Measurements from ENCODE around the gene HPX. TPM values are rescaled to one million over a fixed set of nuclear protein-coding genes. Genes with fewer than 3 reads are reported as not detected.

Gene HPX
- total RNA-seq, 1 donor from 2014 or later: 1.7 TPM

- Mint-ChIP-seq H3K27me3 (ENCODE audit: low read depth, unreplicated experiment) (no peaks in the 10 kb centered on the region), H3K9me3 (ENCODE audit: unreplicated experiment) (no peaks in the 10 kb centered on the region), H3K36me3 (ENCODE audit: low read depth, unreplicated experiment) (peaks cover 13% of the 10 kb centered on the region), H3K4me3 (ENCODE audit: unreplicated experiment) (peak within 1 kb of the TSS; percentile 93), H3K4me1 (ENCODE audit: low read depth, unreplicated experiment) (peaks cover 11% of the 10 kb centered on the region), H3K27ac (ENCODE audit: unreplicated experiment) (peak within 1 kb of the TSS; percentile 96)
- Histone ChIP-seq H3K9me3 (ENCODE audit: insufficient read depth, low read depth, low read length) (no peaks in the 10 kb centered on the region), H3K36me3 (ENCODE audit: insufficient read depth, low read length) (peaks cover 13% of the 10 kb centered on the region), H3K4me2 (ENCODE audit: low read length) (peak within 1 kb of the TSS; percentile 99), H3K4me1 (ENCODE audit: insufficient read depth, low read length) (peaks cover 15% of the 10 kb centered on the region), H3K79me2 (ENCODE audit: insufficient read depth, low read length) (peaks cover 39% of the 10 kb centered on the region), H4K20me1 (ENCODE audit: insufficient read depth, low read length) (peaks cover 30% of the 10 kb centered on the region), H2AFZ (ENCODE audit: low read depth, low read length) (peak within 1 kb of the TSS; percentile 90), H3K4me3 (ENCODE audit: insufficient read depth, low read depth, low read length) (peak within 1 kb of the TSS; percentile 93), H3K9ac (ENCODE audit: low read length) (peak within 1 kb of the TSS; percentile 93), H3K27me3 (ENCODE audit: insufficient read depth, low read length) (no peaks in the 10 kb centered on the region), H3K27ac (ENCODE audit: low read depth, low read length) (peak within 1 kb of the TSS; percentile 81)
- TF ChIP-seq, protein P1, sequence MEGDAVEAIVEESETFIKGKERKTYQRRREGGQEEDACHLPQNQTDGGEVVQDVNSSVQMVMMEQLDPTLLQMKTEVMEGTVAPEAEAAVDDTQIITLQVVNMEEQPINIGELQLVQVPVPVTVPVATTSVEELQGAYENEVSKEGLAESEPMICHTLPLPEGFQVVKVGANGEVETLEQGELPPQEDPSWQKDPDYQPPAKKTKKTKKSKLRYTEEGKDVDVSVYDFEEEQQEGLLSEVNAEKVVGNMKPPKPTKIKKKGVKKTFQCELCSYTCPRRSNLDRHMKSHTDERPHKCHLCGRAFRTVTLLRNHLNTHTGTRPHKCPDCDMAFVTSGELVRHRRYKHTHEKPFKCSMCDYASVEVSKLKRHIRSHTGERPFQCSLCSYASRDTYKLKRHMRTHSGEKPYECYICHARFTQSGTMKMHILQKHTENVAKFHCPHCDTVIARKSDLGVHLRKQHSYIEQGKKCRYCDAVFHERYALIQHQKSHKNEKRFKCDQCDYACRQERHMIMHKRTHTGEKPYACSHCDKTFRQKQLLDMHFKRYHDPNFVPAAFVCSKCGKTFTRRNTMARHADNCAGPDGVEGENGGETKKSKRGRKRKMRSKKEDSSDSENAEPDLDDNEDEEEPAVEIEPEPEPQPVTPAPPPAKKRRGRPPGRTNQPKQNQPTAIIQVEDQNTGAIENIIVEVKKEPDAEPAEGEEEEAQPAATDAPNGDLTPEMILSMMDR (IDR thresholded peaks at IDR 0.05; ENCODE audit: insufficient read depth, low read depth, low read length): peak; percentile 25
- no peak for TF ChIP-seq EZH2 (IDR thresholded peaks at IDR 0.05; ENCODE audit: insufficient read depth, low read length)
- peak; percentile 72 for DNase-seq (ENCODE audit: low read depth)
- no peak for FAIRE-seq
These were observed 32.9 kb upstream of the HPX start, which contains the start of gene TRIM3 for GRCh38 chr11:6473451-6474412. TRIM3 (minus strand) TSS chr11:6473941; CDS start chr11:6465695, 8,246 bp downstream.

DNA sequence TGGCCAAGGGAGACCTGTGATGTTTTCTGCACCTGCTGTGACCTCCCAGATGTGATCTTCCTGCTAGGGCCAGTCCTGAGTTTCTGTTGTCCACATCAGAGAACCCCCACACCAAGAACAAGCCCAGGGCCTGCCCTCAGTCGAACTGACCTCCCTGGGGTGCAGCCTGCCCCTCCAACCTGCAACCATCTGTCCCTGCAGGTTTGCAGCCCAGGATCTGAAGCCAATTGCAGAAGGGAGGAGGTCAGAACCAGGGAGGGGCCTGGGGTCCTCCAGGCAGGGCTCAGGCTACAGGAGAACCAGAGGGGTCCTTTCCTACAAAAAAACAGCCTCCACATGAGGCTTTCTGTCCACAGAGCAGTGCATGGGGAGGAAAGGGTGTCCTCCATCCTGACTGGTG is 32.1 kb upstream of the HPX start:
- H3K4me2 ChIP-seq (ENCODE audit: low read length): peak overlapping the region; percentile 99
- no peaks in the 10 kb centered on the region for H3K9me3 Mint-ChIP-seq (ENCODE audit: unreplicated experiment)
- DNase-seq (ENCODE audit: low read depth) (no peak), FAIRE-seq (no peak)
- no peak overlapping the region for H3K27ac Mint-ChIP-seq (ENCODE audit: unreplicated experiment)
- no peaks in the 10 kb centered on the region for H3K9me3 ChIP-seq (ENCODE audit: insufficient read depth, low read depth, low read length)
- H3K36me3 Mint-ChIP-seq (ENCODE audit: low read depth, unreplicated experiment): peaks cover 9% of the 10 kb centered on the region
- peaks cover 41% of the 10 kb centered on the region for H3K79me2 ChIP-seq (ENCODE audit: insufficient read depth, low read length)
- peaks cover 10% of the 10 kb centered on the region for H3K4me1 Mint-ChIP-seq (ENCODE audit: low read depth, unreplicated experiment)
- no peak overlapping the region for H3K27ac ChIP-seq (ENCODE audit: low read depth, low read length)
- TF ChIP-seq, protein P1 (IDR thresholded peaks at IDR 0.05; ENCODE audit: insufficient read depth, low read depth, low read length): no peak
- no peak for TF ChIP-seq EZH2 (IDR thresholded peaks at IDR 0.05; ENCODE audit: insufficient read depth, low read length)
- no peaks in the 10 kb centered on the region for H3K27me3 ChIP-seq (ENCODE audit: insufficient read depth, low read length)
- no peak overlapping the region for H2AFZ ChIP-seq (ENCODE audit: low read depth, low read length)
- peak overlapping the region; percentile 59 for H3K9ac ChIP-seq (ENCODE audit: low read length)
- H3K4me3 Mint-ChIP-seq (ENCODE audit: unreplicated experiment): peak overlapping the region; percentile 80
- peaks cover 30% of the 10 kb centered on the region for H4K20me1 ChIP-seq (ENCODE audit: insufficient read depth, low read length)
- H3K36me3 ChIP-seq (ENCODE audit: insufficient read depth, low read length): peaks cover 10% of the 10 kb centered on the region
- H3K4me1 ChIP-seq (ENCODE audit: insufficient read depth, low read length): peaks cover 15% of the 10 kb centered on the region
- no peaks in the 10 kb centered on the region for H3K27me3 Mint-ChIP-seq (ENCODE audit: low read depth, unreplicated experiment)
- H3K4me3 ChIP-seq (ENCODE audit: insufficient read depth, low read depth, low read length): peak overlapping the region; percentile 51

Data from astrocyte (in vitro differentiated cells and primary cell).